Mucosa of descending colon (tissue), 3 donors: ENCODE data around the gene ZDHHC11. TPM values are rescaled to one million over a fixed set of nuclear protein-coding genes. Genes with fewer than 3 reads are reported as not detected.

Experiments used
- ATAC-seq: fragments of 200-7000 bp; cut with Tn5 transposase; one replicate; pipeline ENCODE4 v1.9.1; 2020; ENCODE audit warnings: mild to moderate bottlenecking, moderate library complexity
- DNase-seq, 3 donors: peaks; one replicate each; pipeline ENCODE4 v3.0.0-alpha.2; 2020
- H3K36me3 ChIP-seq: fragments of 200-600 bp; one replicate; pipeline ENCODE4 v1.8.0; 2021; ENCODE audit warnings: low read depth, mild to moderate bottlenecking
- H3K4me1 ChIP-seq: fragments of 200-600 bp; one replicate; pipeline ENCODE4 v1.8.0; 2021; ENCODE audit warnings: low read depth, mild to moderate bottlenecking
- H3K4me3 ChIP-seq: fragments of 200-600 bp; one replicate; pipeline ENCODE4 v1.8.0; 2021; ENCODE audit warnings: mild to moderate bottlenecking
- H3K9me3 ChIP-seq: fragments of 200-600 bp; one replicate; pipeline ENCODE4 v1.8.0; 2021; ENCODE audit warnings: mild to moderate bottlenecking
- intact Hi-C, 2 donors: fragments of 100-400 bp; cut with DNase I in 1 of 2; cut with micrococcal nuclease in 1 of 2; formaldehyde crosslinking; loops; one replicate each; pipeline versions ENCODE4 v1.11.0 to v1.11.1; 2022; cut with DNase I, micrococcal nuclease
- total RNA-seq, 3 donors: library from RNA; stranded (reverse); fragmentation: NEBNext Ultra II Directional in 2 of 3; extraction: Animal tissue kit (Norgen Biotek cat#: 25700) in 2 of 3; gene quantifications; one replicate each; pipeline versions ENCODE4 v1.2.1 to v1.2.4, GENCODE V29; 2021 to 2023
- TF ChIP-seq, protein P1 (sequence below): fragments of 200-600 bp; IDR thresholded peaks from one replicate; pipeline ENCODE4 v1.8.0; 2022; ENCODE audit warnings: antibody characterized with exemption, mild to moderate bottlenecking
- donor health status: DM: no; HTN: no; CAD: no; lungs with moderate emphysema.
- donor health status: DM: no; HTN: no; CAD: no.
- donor health status: DM: no; HTN: yes; CAD: no.

ZDHHC11 gene
- total RNA-seq, 3 donors from 2014 or later: 4.6 to 11.1 (median 7.0) TPM

DNA sequence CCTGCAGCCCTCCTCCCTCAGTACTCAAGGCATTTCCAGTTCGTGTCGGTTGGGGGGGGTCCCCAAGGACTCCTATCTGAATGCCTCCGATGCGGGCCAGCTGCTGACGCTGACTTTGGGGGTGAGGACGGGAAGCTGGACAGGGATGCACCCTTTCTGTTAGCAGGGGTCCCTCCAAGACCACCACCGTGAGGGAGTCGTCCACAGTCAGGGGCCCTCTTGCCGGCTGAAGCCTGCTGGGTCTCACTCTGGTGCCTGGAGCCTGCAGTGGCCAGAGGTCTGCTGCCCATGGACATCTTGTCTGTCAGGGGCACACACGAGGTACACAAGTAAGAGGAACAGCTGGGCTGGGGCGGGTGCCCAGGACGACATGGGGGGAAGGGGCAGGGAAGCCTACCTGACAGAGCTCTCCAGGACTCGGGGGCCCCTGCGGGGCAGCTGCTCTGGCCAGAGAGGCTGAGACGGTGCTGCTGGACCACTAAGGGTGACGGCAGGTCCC, 9.1 kb upstream of the ZDHHC11 start:
- H3K36me3 ChIP-seq: no peaks in the 10 kb centered on the region
- TF ChIP-seq, protein P1, sequence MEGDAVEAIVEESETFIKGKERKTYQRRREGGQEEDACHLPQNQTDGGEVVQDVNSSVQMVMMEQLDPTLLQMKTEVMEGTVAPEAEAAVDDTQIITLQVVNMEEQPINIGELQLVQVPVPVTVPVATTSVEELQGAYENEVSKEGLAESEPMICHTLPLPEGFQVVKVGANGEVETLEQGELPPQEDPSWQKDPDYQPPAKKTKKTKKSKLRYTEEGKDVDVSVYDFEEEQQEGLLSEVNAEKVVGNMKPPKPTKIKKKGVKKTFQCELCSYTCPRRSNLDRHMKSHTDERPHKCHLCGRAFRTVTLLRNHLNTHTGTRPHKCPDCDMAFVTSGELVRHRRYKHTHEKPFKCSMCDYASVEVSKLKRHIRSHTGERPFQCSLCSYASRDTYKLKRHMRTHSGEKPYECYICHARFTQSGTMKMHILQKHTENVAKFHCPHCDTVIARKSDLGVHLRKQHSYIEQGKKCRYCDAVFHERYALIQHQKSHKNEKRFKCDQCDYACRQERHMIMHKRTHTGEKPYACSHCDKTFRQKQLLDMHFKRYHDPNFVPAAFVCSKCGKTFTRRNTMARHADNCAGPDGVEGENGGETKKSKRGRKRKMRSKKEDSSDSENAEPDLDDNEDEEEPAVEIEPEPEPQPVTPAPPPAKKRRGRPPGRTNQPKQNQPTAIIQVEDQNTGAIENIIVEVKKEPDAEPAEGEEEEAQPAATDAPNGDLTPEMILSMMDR: no peak
- H3K9me3 ChIP-seq: no peaks in the 10 kb centered on the region
- intact Hi-C loops: no loop called here
- ATAC-seq (no peak), DNase-seq (peak in 1 of 3 donors; percentile 35)
- H3K4me1 ChIP-seq: no peaks in the 10 kb centered on the region
- H3K4me3 ChIP-seq: no peak overlapping the region

DNA sequence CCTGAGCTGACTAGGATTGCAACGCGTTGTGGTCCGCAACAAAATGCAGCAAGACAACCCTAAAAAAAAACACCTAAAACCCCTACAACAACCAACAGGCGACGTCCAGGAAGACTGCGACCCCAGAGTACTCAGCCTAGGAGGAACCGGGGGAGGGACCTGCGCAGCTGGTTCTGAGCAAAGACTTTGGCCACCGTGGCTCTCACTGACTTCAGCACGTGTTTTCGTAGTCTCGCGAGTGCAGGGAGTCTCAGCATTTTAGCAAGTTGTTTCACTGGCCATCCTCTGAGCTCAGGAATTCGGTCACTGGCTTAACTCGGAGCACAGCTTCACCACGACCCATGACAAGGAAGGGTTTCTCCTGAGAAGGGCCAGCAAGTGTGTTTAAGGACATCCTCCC, 8.6 kb upstream of the ZDHHC11 start:
- TF ChIP-seq, protein P1: no peak
- intact Hi-C loops: no loop called here
- H3K4me1 ChIP-seq: no peaks in the 10 kb centered on the region
- DNase-seq (peak in 1 of 3 donors; percentile 24), ATAC-seq (no peak)
- no peak overlapping the region for H3K4me3 ChIP-seq
- no peaks in the 10 kb centered on the region for H3K36me3 ChIP-seq
- no peaks in the 10 kb centered on the region for H3K9me3 ChIP-seq

DNA sequence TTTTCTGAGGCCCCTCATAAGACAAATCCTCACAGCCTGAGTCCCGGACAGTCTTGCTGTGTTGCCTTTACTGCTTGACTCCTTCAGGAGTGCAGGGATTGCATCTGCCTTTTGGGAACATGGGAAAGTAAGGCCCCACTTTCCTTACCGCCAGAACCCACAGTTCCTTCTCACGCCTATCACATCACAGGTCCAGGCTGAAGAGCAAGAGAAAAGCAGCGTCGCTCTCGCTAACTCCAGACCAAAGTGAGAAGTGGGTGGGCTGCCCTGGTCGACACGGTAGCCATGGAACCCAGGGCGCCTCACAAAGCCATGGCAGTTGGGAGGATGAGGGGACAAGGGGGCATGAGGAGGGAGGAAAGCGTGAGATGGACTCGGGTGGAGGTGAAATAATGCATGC, 7.9 kb upstream of the ZDHHC11 start:
- intact Hi-C loops: no loop called here
- H3K36me3 ChIP-seq: no peaks in the 10 kb centered on the region
- H3K4me1 ChIP-seq: no peaks in the 10 kb centered on the region
- DNase-seq: peak in 1 of 3 donors; percentile 12
- TF ChIP-seq, protein P1: no peak
- no peak for ATAC-seq
- H3K4me3 ChIP-seq: no peak overlapping the region
- no peaks in the 10 kb centered on the region for H3K9me3 ChIP-seq

DNA sequence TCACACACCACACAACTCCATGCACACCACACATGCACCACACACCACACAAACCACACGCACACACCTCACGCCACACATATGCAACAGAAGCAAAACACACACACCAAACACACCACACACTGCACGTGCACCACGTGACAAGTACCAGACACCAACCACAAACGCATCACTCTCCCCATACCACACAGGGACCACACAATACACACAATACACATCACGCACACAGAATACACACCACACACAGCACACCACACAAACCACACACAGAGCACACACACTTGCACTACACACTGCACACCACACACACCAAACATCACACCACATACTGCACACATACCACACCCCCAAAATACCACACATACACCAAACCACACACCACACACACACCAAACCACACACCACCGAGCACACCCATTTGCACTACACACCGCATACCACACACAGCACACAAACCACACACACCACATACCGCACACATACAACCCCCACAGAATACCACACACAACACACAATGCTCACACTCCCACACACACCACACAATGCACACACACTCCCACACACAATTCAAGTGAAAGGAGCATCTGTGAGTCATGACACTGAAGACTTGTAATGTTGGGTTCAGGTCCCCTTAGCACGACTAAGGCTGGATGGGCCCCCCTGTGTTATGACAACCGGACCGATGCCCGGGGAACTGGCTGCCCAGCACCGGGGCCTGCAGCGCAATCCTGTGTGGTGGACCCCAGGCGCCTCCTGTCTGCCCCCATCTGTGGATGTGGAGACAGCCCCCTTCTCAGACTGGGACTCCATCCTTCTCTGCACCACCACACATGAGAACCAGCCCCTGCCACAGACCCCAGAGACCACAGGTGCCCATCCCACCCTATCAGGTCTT, 6.0 kb upstream of the ZDHHC11 start:
- H3K36me3 ChIP-seq: no peaks in the 10 kb centered on the region
- intact Hi-C loops: no loop called here
- no peaks in the 10 kb centered on the region for H3K9me3 ChIP-seq
- TF ChIP-seq, protein P1: no peak
- H3K4me3 ChIP-seq: no peak overlapping the region
- no peak for ATAC-seq
- no peaks in the 10 kb centered on the region for H3K4me1 ChIP-seq
- DNase-seq: peak in 1 of 3 donors; percentile 34

DNA sequence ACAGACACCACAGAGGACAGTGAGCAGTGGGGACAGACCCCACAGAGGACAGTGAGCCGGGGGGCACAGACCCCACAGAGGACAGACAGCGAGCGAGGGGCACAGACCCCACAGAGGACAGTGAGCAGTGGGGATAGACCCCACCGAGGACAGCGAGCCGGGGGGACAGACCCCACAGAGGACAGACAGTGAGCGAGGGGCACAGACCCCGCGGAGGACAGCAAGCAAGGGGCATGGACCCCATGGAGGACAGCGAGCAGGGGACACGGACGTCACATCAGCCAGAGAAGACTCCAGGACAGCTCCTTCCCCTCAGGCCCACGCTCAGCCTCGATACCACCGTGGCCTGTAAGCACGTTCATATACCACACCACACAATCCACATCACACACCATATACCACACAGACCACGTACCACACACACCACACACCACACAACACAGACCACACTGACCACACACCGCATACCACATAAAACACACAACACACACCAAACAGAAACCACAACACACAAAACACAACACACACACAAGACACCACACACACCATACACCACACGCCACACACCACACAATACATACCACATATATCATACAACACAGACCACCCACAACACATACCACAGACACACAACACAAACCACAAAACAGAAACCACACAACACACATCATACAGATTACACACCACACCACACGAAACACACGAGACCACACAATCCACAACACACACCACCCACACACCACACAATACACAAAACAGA, 5.2 kb upstream of the ZDHHC11 start:
- intact Hi-C loops: no loop called here
- Histone ChIP-seq H3K36me3 (no peaks in the 10 kb centered on the region), H3K9me3 (no peaks in the 10 kb centered on the region), H3K4me1 (no peaks in the 10 kb centered on the region), H3K4me3 (no peak overlapping the region)
- DNase-seq: peak in 1 of 3 donors; percentile 22
- no peak for ATAC-seq
- TF ChIP-seq, protein P1: no peak
